Activated B cell treated with CpG ODN at 0.5 μM for 24 hours (primary cell): ENCODE results near the gene PSMC4. TPM values are rescaled to one million over a fixed set of nuclear protein-coding genes. Genes with fewer than 3 reads are reported as not detected.

Experiments used
- ATAC-seq: fragments of 200-7000 bp; cut with Tn5 transposase; one replicate; pipeline ENCODE4 v1.10.0; 2021; ENCODE audit warnings: low read depth, mild to moderate bottlenecking, moderate library complexity
- CTCF ChIA-PET: fragments of 350-600 bp; sonication (Branson Sonifier 250); formaldehyde crosslinking; loops from one replicate; lab custom pipeline; 2021; ENCODE audit warnings: antibody characterized with exemption; lab: Charles Lee
- POLR2A ChIA-PET: fragments of 350-600 bp; sonication (Branson Sonifier 250); formaldehyde crosslinking; loops from one replicate; lab custom pipeline; 2021; ENCODE audit warnings: antibody characterized with exemption; lab: Charles Lee
- DNase-seq: peaks from one replicate; pipeline ENCODE4 v3.0.0; 2022
- H3K27ac Mint-ChIP-seq: one replicate; pipeline ENCODE4 v1.8.0; 2020; ENCODE audit warnings: mixed read lengths
- H3K27me3 Mint-ChIP-seq: one replicate; pipeline ENCODE4 v1.8.0; 2021; ENCODE audit warnings: mixed read lengths
- H3K36me3 Mint-ChIP-seq: one replicate; pipeline ENCODE4 v1.8.0; 2021; ENCODE audit warnings: low read depth, mixed read lengths
- H3K4me1 Mint-ChIP-seq: one replicate; pipeline ENCODE4 v1.8.0; 2021; ENCODE audit warnings: mixed read lengths
- H3K4me3 Mint-ChIP-seq: one replicate; pipeline ENCODE4 v1.8.0; 2020; ENCODE audit warnings: mild to moderate bottlenecking, mixed read lengths
- H3K9me3 Mint-ChIP-seq: one replicate; pipeline ENCODE4 v1.8.0; 2020; ENCODE audit warnings: mixed read lengths
- CTCF ChIP-seq: fragments of 200-600 bp; IDR thresholded peaks from one replicate; pipeline ENCODE4 v1.8.0; 2022; ENCODE audit warnings: antibody characterized with exemption, mild to moderate bottlenecking
- intact Hi-C: fragments of 100-400 bp; cut with micrococcal nuclease; formaldehyde crosslinking; loops from one replicate; pipeline ENCODE4 v1.15.1; 2024
- total RNA-seq: library from RNA; stranded (reverse); gene quantifications from 2 replicates; pipeline ENCODE4 v1.2.3, GENCODE V29; 2022

Gene PSMC4
- total RNA-seq, 1 donor from 2014 or later, result 115 TPM

- peak overlapping the region; percentile 47 for H3K27ac Mint-ChIP-seq
- intact Hi-C loops, result loop anchor here (2.0 kb wide), 1 partner anchor 16 kb away; no protein-coding TSS in a partner anchor
- CTCF ChIA-PET, result interaction anchor here (1.6 to 5.8 kb wide), 2 partner anchors 16 to 33 kb away, joined by 4 to 58 read pairs; partner anchors contain the start of gene PSMC4
- no peak for TF ChIP-seq CTCF
- peak overlapping the region; percentile 57 for H3K4me3 Mint-ChIP-seq
- no peaks in the 10 kb centered on the region for H3K27me3 Mint-ChIP-seq
- H3K4me1 Mint-ChIP-seq, result peaks cover 65% of the 10 kb centered on the region
- ATAC-seq (no peak), DNase-seq (no peak)
- POLR2A ChIA-PET, result interaction anchor here (0.6 to 3.6 kb wide), 5 partner anchors 10 to 1332 kb away, joined by 3 to 31 read pairs (median 6); partner anchors contain the start of gene PSMC4
- peaks cover 3% of the 10 kb centered on the region for H3K36me3 Mint-ChIP-seq
- H3K9me3 Mint-ChIP-seq, result peaks cover 4% of the 10 kb centered on the region
These were observed 33.8 kb upstream of the PSMC4 start for GRCh38 chr19:39937094-39937720.

GRCh38 chr19:39937787-39938186 lies 33.2 kb upstream of the PSMC4 start:
- no peak overlapping the region for H3K27ac Mint-ChIP-seq
- ChIA-PET POLR2A (interaction anchor here (0.7 to 3.6 kb wide), 5 partner anchors 9 to 33 kb away, joined by 3 to 31 read pairs (median 5); partner anchors contain the start of gene PSMC4), CTCF (interaction anchor here (5.8 kb wide), 1 partner anchor 33 kb away, joined by 58 read pairs; the partner anchor contains the start of gene PSMC4)
- no peak for DNase-seq
- H3K27me3 Mint-ChIP-seq, result no peaks in the 10 kb centered on the region
- intact Hi-C loops, result loop anchor here (2.0 kb wide), 1 partner anchor 15 kb away; no protein-coding TSS in a partner anchor
- H3K36me3 Mint-ChIP-seq, result peaks cover 3% of the 10 kb centered on the region
- H3K4me3 Mint-ChIP-seq, result no peak overlapping the region
- peaks cover 4% of the 10 kb centered on the region for H3K9me3 Mint-ChIP-seq
- TF ChIP-seq CTCF, result no peak
- peaks cover 71% of the 10 kb centered on the region for H3K4me1 Mint-ChIP-seq
- ATAC-seq, result no peak

- Mint-ChIP-seq H3K36me3 (peaks cover 3% of the 10 kb centered on the region), H3K27me3 (no peaks in the 10 kb centered on the region), H3K4me3 (no peak overlapping the region), H3K27ac (no peak overlapping the region), H3K4me1 (peaks cover 83% of the 10 kb centered on the region), H3K9me3 (peaks cover 4% of the 10 kb centered on the region)
- ChIA-PET CTCF (interaction anchor here (5.8 kb wide), 1 partner anchor 31 kb away, joined by 58 read pairs; the partner anchor contains the start of gene PSMC4), POLR2A (interaction anchor here (0.9 to 3.3 kb wide), 2 partner anchors 14 to 30 kb away, joined by 3 to 90 read pairs; partner anchors contain the start of gene PSMC4)
- intact Hi-C loops, result no loop called here
- TF ChIP-seq CTCF, result no peak
- ATAC-seq (no peak), DNase-seq (no peak)
These were observed 31.4 kb upstream of the PSMC4 start for GRCh38 chr19:39939556-39939955.

GRCh38 chr19:39940221-39940833 lies 30.6 kb upstream of the PSMC4 start:
- ChIA-PET CTCF (interaction anchor here (0.9 to 5.8 kb wide), 2 partner anchors 13 to 30 kb away, joined by 3 to 58 read pairs; partner anchors contain the start of gene PSMC4), POLR2A (interaction anchor here (0.7 to 3.3 kb wide), 4 partner anchors 13 to 287 kb away, joined by 3 to 90 read pairs (median 4); partner anchors contain the start of gene PSMC4)
- H3K27ac Mint-ChIP-seq, result peak overlapping the region; percentile 88
- peaks cover 82% of the 10 kb centered on the region for H3K4me1 Mint-ChIP-seq
- ATAC-seq (no peak), DNase-seq (no peak)
- peaks cover 4% of the 10 kb centered on the region for H3K9me3 Mint-ChIP-seq
- TF ChIP-seq CTCF, result no peak
- H3K36me3 Mint-ChIP-seq, result peaks cover 3% of the 10 kb centered on the region
- no peaks in the 10 kb centered on the region for H3K27me3 Mint-ChIP-seq
- intact Hi-C loops, result loop anchor here (5.0 kb wide), 1 partner anchor 108 kb away; the partner anchor contains the start of gene DYRK1B
- no peak overlapping the region for H3K4me3 Mint-ChIP-seq
